HepG2 (cell line): Measurements from ENCODE around the gene SNAI3. TPM values are rescaled to one million over a fixed set of nuclear protein-coding genes. Genes with fewer than 3 reads are reported as not detected.

Source experiments
- ATF1 ChIP-seq: IDR thresholded peaks from 2 replicates; pipeline ENCODE4 v1.6.1; 2016; ENCODE audit warnings: mild to moderate bottlenecking, control low read depth
- KIAA2018 ChIP-seq: sonication (generic); formaldehyde crosslinking; IDR thresholded peaks from 2 replicates; pipeline ENCODE4 v1.5.0; 2020; ENCODE audit warnings: mild to moderate bottlenecking, missing genetic modification reagents, borderline replicate concordance
- MAZ ChIP-seq, 2 experiments: sonication (generic) in 1 of 2; formaldehyde crosslinking in 1 of 2; IDR thresholded peaks; 2 replicates each; pipeline versions ENCODE4 v1.5.0 to v1.6.1; 2012 to 2020; ENCODE audit warnings: low read depth in 2 of 2, mild to moderate bottlenecking in 2 of 2, borderline replicate concordance in 1 of 2, improper control_type of control experiment in 1 of 2, low read length in 1 of 2, missing genetic modification reagents in 1 of 2, moderate library complexity in 1 of 2
- NFE2L2 ChIP-seq: fragments of 150-350 bp; IDR thresholded peaks from 2 replicates; pipeline ENCODE4 v1.6.1; 2014; ENCODE audit warnings: low read length
- POLR2AphosphoS5 ChIP-seq: IDR thresholded peaks from 2 replicates; pipeline ENCODE4 v1.6.1; 2012; ENCODE audit warnings: low read depth, low read length
- PRDM15 ChIP-seq: sonication (generic); formaldehyde crosslinking; IDR thresholded peaks from 2 replicates; pipeline ENCODE4 v1.4.0; 2020; ENCODE audit warnings: missing genetic modification reagents
- PTBP1 ChIP-seq: fragments of 200-400 bp; formaldehyde crosslinking; IDR thresholded peaks from 2 replicates; pipeline ENCODE4 v1.6.1; 2018; ENCODE audit warnings: low read length, low read depth; ENCODE audit not compliant: poor library complexity, severe bottlenecking
- RFXANK ChIP-seq: IDR thresholded peaks from 2 replicates; pipeline ENCODE4 v1.6.1; 2016
- SIX4 ChIP-seq: sonication (generic); formaldehyde crosslinking; IDR thresholded peaks from 2 replicates; pipeline ENCODE4 v1.4.0; 2020; ENCODE audit warnings: missing genetic modification reagents
- ZBTB7B ChIP-seq: sonication (generic); formaldehyde crosslinking; IDR thresholded peaks from 2 replicates; pipeline ENCODE4 v1.4.0; 2020; ENCODE audit warnings: missing genetic modification reagents
- ZNF235 ChIP-seq: sonication (generic); formaldehyde crosslinking; IDR thresholded peaks from 2 replicates; pipeline ENCODE4 v1.8.1; 2023; ENCODE audit warnings: mild to moderate bottlenecking, missing genetic modification reagents, borderline replicate concordance
- ZNF24 ChIP-seq: fragments of 450-650 bp; IDR thresholded peaks from 2 replicates; pipeline ENCODE4 v1.6.1; 2017; ENCODE audit warnings: antibody characterized with exemption, mild to moderate bottlenecking
- ZNF34 ChIP-seq: sonication (generic); formaldehyde crosslinking; IDR thresholded peaks from 2 replicates; pipeline ENCODE4 v1.4.0; 2020; ENCODE audit warnings: mild to moderate bottlenecking, missing genetic modification reagents, borderline replicate concordance
- ZNF382 ChIP-seq: sonication (generic); formaldehyde crosslinking; IDR thresholded peaks from 2 replicates; pipeline ENCODE4 v1.5.0; 2020; ENCODE audit warnings: missing genetic modification reagents, mild to moderate bottlenecking, borderline replicate concordance
- ZNF605 ChIP-seq: sonication (generic); formaldehyde crosslinking; IDR thresholded peaks from 2 replicates; pipeline ENCODE4 v1.8.0; 2022; ENCODE audit warnings: mild to moderate bottlenecking, missing genetic modification reagents
- ZNF740 ChIP-seq: sonication (generic); formaldehyde crosslinking; IDR thresholded peaks from 2 replicates; pipeline ENCODE4 v1.4.0; 2020; ENCODE audit warnings: missing genetic modification reagents
- ZNF883 ChIP-seq: sonication (generic); formaldehyde crosslinking; IDR thresholded peaks from 2 replicates; pipeline ENCODE4 v1.5.1; 2020; ENCODE audit warnings: mild to moderate bottlenecking, missing genetic modification reagents; ENCODE audit errors: not compliant biosample characterization
- polyA plus RNA-seq, 8 experiments: library from polyadenylated mRNA; depleted of rRNA in 3 of 8; stranded (reverse) in 7 of 8; unstranded in 1 of 8; fragments of >200 nt; fragmentation: Illumina TruSeq in 4 of 8; extraction: Trizol in 4 of 8; gene quantifications; 2 replicates each; pipeline versions ENCODE4 v1.2.1 to v1.2.3, GENCODE V29; 2011 to 2016; ENCODE audit warnings: low read depth in 4 of 8, missing spikeins in 1 of 8, mixed read lengths in 1 of 8; ENCODE audit not compliant: insufficient read depth in 1 of 8
- total RNA-seq, 5 experiments: library from RNA; depleted of rRNA; stranded (reverse); fragments of >200 nt; fragmentation: Illumina TruSeq; extraction: Trizol; gene quantifications; 2 replicates each; pipeline ENCODE4 v1.2.3, GENCODE V29; 2016; ENCODE audit warnings: low read depth in 1 of 5

Gene SNAI3
- total and polyA plus RNA-seq, 2 of the 13 experiments (the other 11 are each of a cell fraction or from before 2014, with no cell fraction given), result 0.09 to 0.18 TPM

- peak; percentile 75; the same call in 1 of the 2 replicates for TF ChIP-seq KIAA2018 (CRISPR knock-in tag)
- TF ChIP-seq PRDM15, result peak; percentile 8; the same call in 1 of the 2 replicates
- TF ChIP-seq ZNF34 (CRISPR knock-in tag), result peak; percentile 91; the same call in 1 of the 2 replicates
- no peak for TF ChIP-seq ZNF382
- peak; percentile 88 for TF ChIP-seq POLR2AphosphoS5
- TF ChIP-seq NFE2L2, result no peak
- TF ChIP-seq ZNF605 (CRISPR knock-in tag), result peak; percentile 98
- TF ChIP-seq MAZ (IDR thresholded peaks at IDR 0.05; ENCODE audit: borderline replicate concordance, low read depth, low read length), result peak; percentile 65; the same call in 1 of the 2 replicates
- TF ChIP-seq MAZ (CRISPR knock-in tag; IDR thresholded peaks at IDR 0.05; ENCODE audit: low read depth), result peak; percentile 92
- peak; percentile 93 for TF ChIP-seq ZNF883 (CRISPR knock-in tag)
- TF ChIP-seq ZNF24, result no peak
- TF ChIP-seq RFXANK, result peak; percentile 90
- TF ChIP-seq PTBP1, result peak; percentile 44
- TF ChIP-seq SIX4 (CRISPR knock-in tag), result peak; percentile 33; the same call in 1 of the 2 replicates
- no peak; the same call in 1 of the 2 replicates for TF ChIP-seq ZNF740 (CRISPR knock-in tag)
- peak; percentile 83; the same call in 1 of the 2 replicates for TF ChIP-seq ZBTB7B (CRISPR knock-in tag)
- peak; percentile 87 for TF ChIP-seq ATF1 (CRISPR knock-in tag)
- TF ChIP-seq ZNF235 (CRISPR knock-in tag), result peak; percentile 63; the same call in 1 of the 2 replicates
These were observed 23.3 kb downstream of the SNAI3 start, which contains the start of gene MVD (continued) for GRCh38 chr16:88662843-88663606.
